DND-41 (cell line): ENCODE measurements around the gene PDE3A.

ENCODE experiments used
- ATAC-seq: fragments of 200-7000 bp; cut with Tn5 transposase; 3 replicates; pipeline ENCODE4 v1.9.1; 2021; ENCODE audit warnings: low read depth; ENCODE audit not compliant: insufficient read depth
- DNase-seq: peaks from one replicate; pipeline ENCODE4 v3.0.0-alpha.2; 2020
- H2AFZ ChIP-seq: 2 replicates; pipeline ENCODE4 v1.6.0; 2012; ENCODE audit warnings: low read depth, low read length
- H3K27ac ChIP-seq: 2 replicates; pipeline ENCODE4 v1.5.1; 2012; ENCODE audit warnings: low read length, inconsistent platforms
- H3K27me3 ChIP-seq: fragments of 200-600 bp; sonication (generic); 2 replicates; pipeline ENCODE4 v1.6.0; 2012; ENCODE audit warnings: low read length, mild to moderate bottlenecking, inconsistent platforms; ENCODE audit not compliant: insufficient read depth, poor library complexity
- H3K36me3 ChIP-seq: 2 replicates; pipeline ENCODE4 v1.5.1; 2012; ENCODE audit warnings: low read length, inconsistent platforms; ENCODE audit not compliant: insufficient read depth
- H3K4me1 ChIP-seq: 2 replicates; pipeline ENCODE4 v1.5.1; 2012; ENCODE audit warnings: mild to moderate bottlenecking, low read length; ENCODE audit not compliant: insufficient read depth
- H3K4me2 ChIP-seq: 2 replicates; pipeline ENCODE4 v1.6.0; 2012; ENCODE audit warnings: mild to moderate bottlenecking, moderate library complexity, low read length, inconsistent platforms; ENCODE audit not compliant: insufficient read depth
- H3K4me3 ChIP-seq, 2 experiments: fragments of 200-600 bp in 1 of 2; shearing (Covaris generic) in 1 of 2; 2 replicates each; pipeline ENCODE4 v1.5.1; 2012 to 2016; ENCODE audit warnings: inconsistent platforms in 2 of 2, low read length in 2 of 2, mild to moderate bottlenecking in 2 of 2, low read depth in 1 of 2, moderate library complexity in 1 of 2
- H3K79me2 ChIP-seq: 2 replicates; pipeline ENCODE4 v1.6.0; 2012; ENCODE audit warnings: low read length, inconsistent platforms; ENCODE audit not compliant: insufficient read depth
- H3K9ac ChIP-seq: 2 replicates; pipeline ENCODE4 v1.6.0; 2012; ENCODE audit warnings: low read depth, mild to moderate bottlenecking, inconsistent platforms, low read length, moderate library complexity
- H3K9me3 ChIP-seq: 2 replicates; pipeline ENCODE4 v1.5.1; 2012; ENCODE audit warnings: low read length, moderate library complexity, mild to moderate bottlenecking, inconsistent platforms; ENCODE audit not compliant: insufficient read depth, severe bottlenecking
- H4K20me1 ChIP-seq: 2 replicates; pipeline ENCODE4 v1.6.0; 2012; ENCODE audit warnings: low read length; ENCODE audit not compliant: insufficient read depth
- EZH2 ChIP-seq: IDR thresholded peaks from 3 replicates; pipeline ENCODE4 v1.6.1; 2012; ENCODE audit warnings: borderline replicate concordance, low read depth, mild to moderate bottlenecking, moderate library complexity, low read length, inconsistent platforms; ENCODE audit not compliant: severe bottlenecking
- TF ChIP-seq, protein P1 (sequence below): IDR thresholded peaks from 2 replicates; pipeline ENCODE4 v1.5.1; 2012; ENCODE audit warnings: borderline replicate concordance, low read length, moderate library complexity, mild to moderate bottlenecking; ENCODE audit not compliant: poor library complexity, severe bottlenecking; ENCODE audit errors: extremely low read depth

Gene PDE3A

DNA sequence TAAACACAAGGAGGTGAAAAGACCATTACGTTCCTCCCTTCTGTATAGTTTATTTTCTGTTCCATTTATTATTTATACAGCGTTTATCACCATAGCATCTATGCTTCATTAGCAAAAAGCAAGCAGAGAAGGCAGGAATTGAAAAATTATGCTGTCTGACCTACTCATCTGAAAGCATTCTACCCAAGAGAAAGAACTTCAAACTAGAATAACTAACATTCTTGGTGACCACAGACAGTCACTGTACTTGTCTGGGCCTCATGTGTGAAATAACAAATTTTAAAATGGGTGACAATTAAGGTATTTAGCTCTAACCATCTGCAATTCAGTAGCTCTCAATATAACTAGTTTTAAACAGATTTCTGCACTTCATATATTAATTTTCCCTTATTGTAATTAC, 29.3 kb upstream of the PDE3A start:
- H3K27ac ChIP-seq, result no peak overlapping the region
- H2AFZ ChIP-seq, result no peak overlapping the region
- ATAC-seq, result no peak
- no peaks in the 10 kb centered on the region for H3K27me3 ChIP-seq
- no peaks in the 10 kb centered on the region for H3K79me2 ChIP-seq
- no peaks in the 10 kb centered on the region for H3K4me1 ChIP-seq
- H3K9ac ChIP-seq, result no peak overlapping the region
- H4K20me1 ChIP-seq, result no peaks in the 10 kb centered on the region
- no peak for TF ChIP-seq EZH2
- TF ChIP-seq, protein P1, sequence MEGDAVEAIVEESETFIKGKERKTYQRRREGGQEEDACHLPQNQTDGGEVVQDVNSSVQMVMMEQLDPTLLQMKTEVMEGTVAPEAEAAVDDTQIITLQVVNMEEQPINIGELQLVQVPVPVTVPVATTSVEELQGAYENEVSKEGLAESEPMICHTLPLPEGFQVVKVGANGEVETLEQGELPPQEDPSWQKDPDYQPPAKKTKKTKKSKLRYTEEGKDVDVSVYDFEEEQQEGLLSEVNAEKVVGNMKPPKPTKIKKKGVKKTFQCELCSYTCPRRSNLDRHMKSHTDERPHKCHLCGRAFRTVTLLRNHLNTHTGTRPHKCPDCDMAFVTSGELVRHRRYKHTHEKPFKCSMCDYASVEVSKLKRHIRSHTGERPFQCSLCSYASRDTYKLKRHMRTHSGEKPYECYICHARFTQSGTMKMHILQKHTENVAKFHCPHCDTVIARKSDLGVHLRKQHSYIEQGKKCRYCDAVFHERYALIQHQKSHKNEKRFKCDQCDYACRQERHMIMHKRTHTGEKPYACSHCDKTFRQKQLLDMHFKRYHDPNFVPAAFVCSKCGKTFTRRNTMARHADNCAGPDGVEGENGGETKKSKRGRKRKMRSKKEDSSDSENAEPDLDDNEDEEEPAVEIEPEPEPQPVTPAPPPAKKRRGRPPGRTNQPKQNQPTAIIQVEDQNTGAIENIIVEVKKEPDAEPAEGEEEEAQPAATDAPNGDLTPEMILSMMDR, result no peak
- no peak for DNase-seq
- no peaks in the 10 kb centered on the region for H3K36me3 ChIP-seq
- H3K4me3 ChIP-seq, result no peak overlapping the region
- no peak overlapping the region for H3K4me2 ChIP-seq
- no peaks in the 10 kb centered on the region for H3K9me3 ChIP-seq

DNA sequence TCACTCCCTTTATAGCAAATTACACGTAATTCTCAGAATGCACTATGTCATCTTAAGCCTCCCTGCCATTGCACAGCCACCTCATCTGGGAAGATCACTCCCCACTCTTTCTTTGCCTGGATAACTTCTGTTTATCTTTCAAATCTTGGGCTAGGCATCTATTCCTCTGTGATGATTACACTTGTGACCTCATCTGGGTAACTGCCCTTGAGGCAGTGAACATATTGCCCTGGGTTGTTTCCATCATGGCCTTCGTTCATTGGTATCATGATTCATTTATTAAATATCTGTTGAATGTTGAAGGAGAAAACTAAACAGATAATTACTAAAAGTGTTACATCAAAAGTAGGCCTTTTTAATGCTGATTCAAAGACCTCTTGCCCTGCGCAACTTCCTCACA, 26.2 kb upstream of the PDE3A start:
- no peaks in the 10 kb centered on the region for H4K20me1 ChIP-seq
- H3K36me3 ChIP-seq, result no peaks in the 10 kb centered on the region
- TF ChIP-seq EZH2, result no peak
- TF ChIP-seq, protein P1, result no peak
- H3K4me2 ChIP-seq, result no peak overlapping the region
- no peak for ATAC-seq
- H3K27me3 ChIP-seq, result no peaks in the 10 kb centered on the region
- H3K79me2 ChIP-seq, result no peaks in the 10 kb centered on the region
- no peak overlapping the region for H3K4me3 ChIP-seq
- H2AFZ ChIP-seq, result no peak overlapping the region
- no peak for DNase-seq
- no peaks in the 10 kb centered on the region for H3K9me3 ChIP-seq
- no peak overlapping the region for H3K27ac ChIP-seq
- H3K4me1 ChIP-seq, result no peaks in the 10 kb centered on the region
- no peak overlapping the region for H3K9ac ChIP-seq

DNA sequence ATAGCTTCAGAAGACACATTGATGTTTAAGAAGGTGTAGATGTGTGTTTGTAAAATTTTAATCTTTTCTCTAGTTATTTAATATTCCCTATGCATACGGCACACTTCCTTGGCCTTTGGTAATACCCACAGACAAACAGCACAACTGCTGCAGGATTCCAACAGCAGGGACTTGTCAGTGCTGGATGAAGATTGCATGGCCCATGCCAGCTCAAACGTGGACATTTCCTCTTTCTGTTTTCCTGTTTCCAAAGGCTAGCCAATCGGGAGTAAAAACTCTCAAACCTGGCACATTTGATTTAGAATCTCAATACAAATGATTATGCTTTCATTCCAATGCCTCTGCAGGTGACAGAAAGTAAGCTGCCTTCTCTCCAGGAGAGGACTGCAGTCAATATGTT, 22.5 kb upstream of the PDE3A start:
- no peaks in the 10 kb centered on the region for H3K79me2 ChIP-seq
- ATAC-seq, result no peak
- H2AFZ ChIP-seq, result no peak overlapping the region
- H3K4me1 ChIP-seq, result no peaks in the 10 kb centered on the region
- H4K20me1 ChIP-seq, result no peaks in the 10 kb centered on the region
- no peaks in the 10 kb centered on the region for H3K36me3 ChIP-seq
- H3K4me2 ChIP-seq, result no peak overlapping the region
- H3K9ac ChIP-seq, result no peak overlapping the region
- no peaks in the 10 kb centered on the region for H3K27me3 ChIP-seq
- no peak for DNase-seq
- H3K4me3 ChIP-seq, result no peak overlapping the region
- no peaks in the 10 kb centered on the region for H3K9me3 ChIP-seq
- TF ChIP-seq EZH2, result no peak
- TF ChIP-seq, protein P1, result no peak
- no peak overlapping the region for H3K27ac ChIP-seq

DNA sequence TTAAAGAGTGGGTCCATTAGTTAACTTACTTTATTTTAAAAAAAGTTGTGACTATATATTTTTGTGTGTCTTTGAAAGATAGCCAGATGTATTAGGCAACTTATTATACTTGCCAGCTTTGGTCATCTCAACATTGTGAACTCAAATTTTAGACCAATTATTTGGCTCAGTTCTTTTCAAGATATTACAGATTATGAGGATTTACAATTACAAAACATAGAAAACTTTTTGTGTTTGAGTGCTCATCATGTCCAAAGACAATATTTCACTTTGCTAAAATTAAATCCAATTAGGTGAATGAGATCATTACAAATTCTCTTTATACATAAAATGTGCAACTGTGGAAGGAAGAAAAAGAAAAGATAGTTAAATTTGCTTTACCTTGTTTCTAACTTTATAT, 18.3 kb upstream of the PDE3A start:
- H3K4me1 ChIP-seq, result no peaks in the 10 kb centered on the region
- no peaks in the 10 kb centered on the region for H3K36me3 ChIP-seq
- no peaks in the 10 kb centered on the region for H3K27me3 ChIP-seq
- no peak overlapping the region for H3K4me3 ChIP-seq
- H3K4me2 ChIP-seq, result no peak overlapping the region
- no peaks in the 10 kb centered on the region for H3K79me2 ChIP-seq
- no peaks in the 10 kb centered on the region for H4K20me1 ChIP-seq
- ATAC-seq, result no peak
- H3K9me3 ChIP-seq, result no peaks in the 10 kb centered on the region
- no peak overlapping the region for H3K27ac ChIP-seq
- no peak overlapping the region for H3K9ac ChIP-seq
- H2AFZ ChIP-seq, result no peak overlapping the region
- TF ChIP-seq EZH2, result no peak
- TF ChIP-seq, protein P1, result no peak
- no peak for DNase-seq
